ENCODE measurements around the gene GEN1. TPM values are rescaled to one million over a fixed set of nuclear protein-coding genes. Genes with fewer than 3 reads are reported as not detected.

The GEN1 gene
- total and polyA plus RNA-seq, 2 donors (not counting 1 experiment from before 2014, with no cell fraction given) = 16.7 to 105 TPM

GRCh38 chr2:17772532-17772931 lies 18.6 kb downstream of the GEN1 start:
- Histone ChIP-seq H4K20me1 (ENCODE audit: control insufficient read depth, insufficient read depth, low read length, poor library complexity, severe bottlenecking) (no peaks in the 10 kb centered on the region), H3K4me1 (ENCODE audit: control insufficient read depth in 2 of 2, insufficient read depth in 2 of 2, low read length in 2 of 2) (no peaks in the 10 kb centered on the region), H3K9ac (ENCODE audit: low read length) (no peak overlapping the region), H2AFZ (ENCODE audit: insufficient read depth, low read depth, low read length, poor library complexity, severe bottlenecking) (no peak overlapping the region), H3K79me2 (ENCODE audit: control insufficient read depth, insufficient read depth, low read length) (no peaks in the 10 kb centered on the region), H3K36me3 (replicated peaks in 1 of 2; ENCODE audit: control extremely low read depth in 1 of 2, control insufficient read depth in 1 of 2, extremely low read depth in 1 of 2, insufficient read depth in 2 of 2, low read length in 1 of 2) (peaks cover 4 to 15% of the 10 kb centered on the region in 2 experiments), H3K27ac (ENCODE audit: low read length in 2 of 2) (no peak overlapping the region), H3K27me3 (replicated peaks in 1 of 4; ENCODE audit: control extremely low read depth in 1 of 4, control insufficient read depth in 3 of 4, insufficient read depth in 4 of 4, low read length in 3 of 4) (no peaks in the 10 kb centered on the region), H3K4me2 (replicated peaks; ENCODE audit: low read depth, low read length, poor library complexity, severe bottlenecking) (no peak overlapping the region), H3K4me3 (ENCODE audit: control extremely low read depth in 1 of 5, extremely low read depth in 1 of 5, insufficient read depth in 1 of 5, low read depth in 2 of 5, low read length in 4 of 5) (no peak overlapping the region), H3K9me3 (ENCODE audit: control extremely low read depth in 1 of 3, control insufficient read depth in 2 of 3, insufficient read depth in 1 of 3, low read length in 2 of 3) (no peaks in the 10 kb centered on the region)
- ChIA-PET POLR2A (no interaction called here), CTCF (interaction anchor here (1.0 to 1.3 kb wide), 2 partner anchors 53 to 58 kb away, joined by 3 to 4 read pairs; no protein-coding TSS in a partner anchor)
- ATAC-seq (ENCODE audit: low read depth) (no peak), DNase-seq (no peak)
- no peaks in the 10 kb centered on the region for H3K4me1 Mint-ChIP-seq
- no peaks in the 10 kb centered on the region for H3K27me3 Mint-ChIP-seq
- H3K27ac Mint-ChIP-seq = no peak overlapping the region
- intact Hi-C loops (cut with micrococcal nuclease) = no loop called here
- TF ChIP-seq EZH2 (IDR thresholded peaks at IDR 0.05; ENCODE audit: borderline replicate concordance, insufficient read depth, low read depth, low read length, poor library complexity, severe bottlenecking) (no peak), CTCF (IDR thresholded peaks at IDR 0.05) (no peak)
- no peaks in the 10 kb centered on the region for H3K9me3 Mint-ChIP-seq (ENCODE audit: insufficient read depth)
- WGBS (ENCODE audit: insufficient coverage) = no CpG with 5 or more reads among the region's 2 CpGs
- no peak overlapping the region for H3K4me3 Mint-ChIP-seq

- H3K27ac Mint-ChIP-seq = no peak overlapping the region
- H3K9ac ChIP-seq (ENCODE audit: low read length) = no peak overlapping the region
- H3K27me3 Mint-ChIP-seq = no peaks in the 10 kb centered on the region
- ATAC-seq (ENCODE audit: low read depth) (no peak), DNase-seq (no peak)
- ChIA-PET CTCF (interaction anchor here (0.8 to 2.5 kb wide), 3 partner anchors 33 to 61 kb away, joined by 5 to 15 read pairs (median 7); no protein-coding TSS in a partner anchor), POLR2A (interaction anchor here (0.6 kb wide), 1 partner anchor 39 kb away, joined by 7 read pairs; no protein-coding TSS in a partner anchor)
- H3K9me3 ChIP-seq (ENCODE audit: control extremely low read depth in 1 of 3, control insufficient read depth in 2 of 3, insufficient read depth in 1 of 3, low read length in 2 of 3) = peaks cover 0 to 5% (median 0%) of the 10 kb centered on the region in 3 donors
- no peaks in the 10 kb centered on the region for H3K9me3 Mint-ChIP-seq (ENCODE audit: insufficient read depth)
- no peak overlapping the region for H3K4me3 ChIP-seq (ENCODE audit: control extremely low read depth in 1 of 5, extremely low read depth in 1 of 5, insufficient read depth in 1 of 5, low read depth in 2 of 5, low read length in 4 of 5)
- no peak overlapping the region for H3K27ac ChIP-seq (ENCODE audit: low read length in 2 of 2)
- H3K27me3 ChIP-seq (replicated peaks in 1 of 4; ENCODE audit: control extremely low read depth in 1 of 4, control insufficient read depth in 3 of 4, insufficient read depth in 4 of 4, low read length in 3 of 4) = no peaks in the 10 kb centered on the region
- no peaks in the 10 kb centered on the region for H3K79me2 ChIP-seq (ENCODE audit: control insufficient read depth, insufficient read depth, low read length)
- WGBS (ENCODE audit: insufficient coverage) = no CpG with 5 or more reads among the region's 1 CpG
- no peaks in the 10 kb centered on the region for H3K4me1 Mint-ChIP-seq
- H3K36me3 ChIP-seq (replicated peaks in 1 of 2; ENCODE audit: control extremely low read depth in 1 of 2, control insufficient read depth in 1 of 2, extremely low read depth in 1 of 2, insufficient read depth in 2 of 2, low read length in 1 of 2) = peaks cover 5 to 37% of the 10 kb centered on the region in 2 experiments
- no peak overlapping the region for H2AFZ ChIP-seq (ENCODE audit: insufficient read depth, low read depth, low read length, poor library complexity, severe bottlenecking)
- no peaks in the 10 kb centered on the region for H4K20me1 ChIP-seq (ENCODE audit: control insufficient read depth, insufficient read depth, low read length, poor library complexity, severe bottlenecking)
- H3K4me3 Mint-ChIP-seq = no peak overlapping the region
- no peaks in the 10 kb centered on the region for H3K4me1 ChIP-seq (ENCODE audit: control insufficient read depth in 2 of 2, insufficient read depth in 2 of 2, low read length in 2 of 2)
- TF ChIP-seq CTCF (IDR thresholded peaks at IDR 0.05) (no peak), EZH2 (IDR thresholded peaks at IDR 0.05; ENCODE audit: borderline replicate concordance, insufficient read depth, low read depth, low read length, poor library complexity, severe bottlenecking) (no peak)
- no peak overlapping the region for H3K4me2 ChIP-seq (replicated peaks; ENCODE audit: low read depth, low read length, poor library complexity, severe bottlenecking)
- intact Hi-C loops (cut with micrococcal nuclease) = no loop called here
Measured at GRCh38 chr2:17780546-17780945, 26.6 kb downstream of the GEN1 start.

Data from B cell (primary cell).